Fibroblast of mammary gland (primary cell): ENCODE measurements around the gene RAI1.

Experiments
- DNase-seq: peaks from one replicate; pipeline ENCODE4 v3.0.0-alpha.2; 2010; ENCODE audit warnings: low read depth
- H3K4me3 ChIP-seq: 2 replicates; pipeline ENCODE4 v1.5.1; 2011; ENCODE audit warnings: low read depth, mild to moderate bottlenecking, low read length, moderate library complexity; ENCODE audit not compliant: control insufficient read depth
- CTCF ChIP-seq: conservative IDR thresholded peaks from 2 replicates; pipeline ENCODE4 v1.5.1; 2011; ENCODE audit warnings: low read depth, low read length, inconsistent platforms; ENCODE audit not compliant: control insufficient read depth, insufficient read depth

RAI1 gene

GRCh38 chr17:17770632-17771044 lies 89.4 kb downstream of the RAI1 start:
- no peak for TF ChIP-seq CTCF
- H3K4me3 ChIP-seq: no peak overlapping the region
- no peak for DNase-seq

DNA sequence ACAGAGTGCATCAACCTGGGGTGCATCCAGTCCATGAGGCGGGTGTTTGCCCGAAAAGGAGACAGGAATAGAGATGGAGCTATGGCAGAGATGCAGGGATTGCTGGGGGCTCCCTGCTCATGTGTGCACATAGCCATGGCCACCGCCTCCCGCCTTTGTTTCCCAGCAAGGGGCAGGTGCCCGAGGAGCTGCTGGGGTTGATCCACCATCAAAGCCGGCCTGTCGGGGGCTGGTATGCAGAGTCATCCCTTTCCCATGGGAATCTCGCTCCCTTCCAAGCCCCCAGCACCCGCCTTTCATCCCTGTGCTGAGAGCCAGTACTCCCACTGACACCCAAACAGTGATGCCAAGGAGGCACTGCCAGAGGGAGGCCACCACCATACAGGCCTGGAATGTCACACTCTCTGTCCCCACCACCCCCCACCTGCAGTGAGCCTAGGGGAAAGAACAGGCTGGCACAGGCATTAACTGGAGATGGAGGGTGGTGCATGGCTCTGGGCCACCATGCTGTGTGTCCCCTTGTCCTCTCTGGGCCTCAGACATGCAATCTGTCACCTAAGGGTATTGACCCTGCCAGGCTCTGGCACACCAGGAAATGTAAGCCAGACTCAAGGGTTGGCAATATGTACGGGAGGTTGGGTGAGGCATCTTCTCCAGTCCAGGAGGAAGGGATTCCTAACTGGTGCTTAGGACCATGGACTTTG lies 90.4 kb downstream of the RAI1 start:
- TF ChIP-seq CTCF: no peak
- H3K4me3 ChIP-seq: no peak overlapping the region
- no peak for DNase-seq

GRCh38 chr17:17772231-17772630 lies 91.0 kb downstream of the RAI1 start:
- no peak overlapping the region for H3K4me3 ChIP-seq
- DNase-seq: no peak
- no peak for TF ChIP-seq CTCF

GRCh38 chr17:17774009-17774881 lies 93.0 kb downstream of the RAI1 start:
- DNase-seq: peak; percentile 70
- TF ChIP-seq CTCF: peak; percentile 45
- H3K4me3 ChIP-seq: no peak overlapping the region

GRCh38 chr17:17776889-17777288 lies 95.6 kb downstream of the RAI1 start:
- no peak overlapping the region for H3K4me3 ChIP-seq
- no peak for TF ChIP-seq CTCF
- no peak for DNase-seq

DNA sequence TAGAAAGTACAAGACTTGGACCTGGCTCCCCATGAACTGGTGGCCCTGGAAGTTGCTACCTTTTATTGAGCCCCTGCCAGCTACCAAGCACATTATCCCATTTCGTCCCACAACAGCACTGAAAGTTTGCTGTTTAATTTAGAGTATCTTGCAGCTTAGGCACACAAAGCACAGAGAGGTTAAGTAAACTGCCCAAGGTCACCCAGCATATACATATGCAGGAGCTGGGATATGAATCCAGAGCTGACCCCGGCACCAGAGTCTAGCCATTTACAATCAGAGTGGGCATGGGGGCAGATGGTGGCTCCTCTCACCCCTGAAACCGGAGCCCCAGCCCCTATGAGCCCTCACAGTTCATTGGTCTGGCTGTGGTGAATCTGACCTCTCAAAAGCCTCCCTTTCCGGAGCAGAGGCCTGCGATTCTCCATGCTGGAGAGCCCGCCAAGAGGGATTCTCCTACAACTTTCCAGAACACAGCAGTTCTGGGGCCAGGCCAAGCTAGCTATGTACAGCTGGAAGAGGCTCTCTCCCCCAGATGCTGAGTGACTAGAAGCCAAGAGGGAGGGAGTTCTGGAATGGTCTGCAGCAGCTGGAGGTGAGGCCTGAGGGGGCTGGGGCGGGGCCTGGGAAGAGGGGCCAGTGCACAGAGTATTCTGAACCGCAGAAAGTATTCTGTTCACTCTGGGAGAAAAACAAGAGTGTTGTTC lies 97.2 kb downstream of the RAI1 start:
- no peak for TF ChIP-seq CTCF
- no peak overlapping the region for H3K4me3 ChIP-seq
- DNase-seq: peak; percentile 85
